B cell (primary cell): ENCODE measurements around the gene UBALD2. TPM values are rescaled to one million over a fixed set of nuclear protein-coding genes. Genes with fewer than 3 reads are reported as not detected.

Experiments used
- ATAC-seq: fragments of 200-7000 bp; cut with Tn5 transposase; one replicate; pipeline ENCODE4 v1.10.0; 2021; ENCODE audit warnings: low read depth, mild to moderate bottlenecking, moderate number of reproducible peaks, moderate library complexity
- CTCF ChIA-PET: fragments of 350-600 bp; sonication (Branson Sonifier 250); formaldehyde crosslinking; loops from one replicate; lab custom pipeline; 2021; ENCODE audit warnings: antibody characterized with exemption, inconsistent platforms; lab: Charles Lee
- POLR2A ChIA-PET: fragments of 350-600 bp; sonication (Branson Sonifier 250); formaldehyde crosslinking; loops from one replicate; lab custom pipeline; 2021; ENCODE audit warnings: antibody characterized with exemption; lab: Charles Lee
- DNase-seq: peaks from one replicate; pipeline ENCODE4 v3.0.0; 2013
- H2AFZ ChIP-seq: 2 replicates; pipeline ENCODE4 v1.6.1; 2012; ENCODE audit warnings: mild to moderate bottlenecking, low read depth, low read length; ENCODE audit not compliant: insufficient read depth, poor library complexity, severe bottlenecking
- H3K27ac ChIP-seq, 2 donors: 1 replicate in 1 of 2; 2 replicates in 1 of 2; pipeline ENCODE4 v1.5.1; 2012 to 2013; ENCODE audit warnings: low read length in 2 of 2, mild to moderate bottlenecking in 2 of 2, moderate library complexity in 1 of 2
- H3K27me3 ChIP-seq, 4 experiments: fragments of 200-600 bp in 1 of 4; sonication (generic) in 1 of 4; replicated peaks in 1 of 4; 1 replicate in 2 of 4; 2 replicates in 2 of 4; pipeline versions ENCODE4 v1.6.1 to v1.7.0; 2013 to 2016; ENCODE audit warnings: low read length in 3 of 4, mild to moderate bottlenecking in 2 of 4, mixed read lengths in 1 of 4, moderate library complexity in 1 of 4; ENCODE audit not compliant: insufficient read depth in 4 of 4, control insufficient read depth in 3 of 4; ENCODE audit errors: control extremely low read depth in 1 of 4
- H3K36me3 ChIP-seq, 2 experiments: replicated peaks in 1 of 2; 1 replicate in 1 of 2; 2 replicates in 1 of 2; pipeline versions ENCODE4 v1.6.1 to v1.7.1; 2013; ENCODE audit warnings: low read length in 1 of 2; ENCODE audit not compliant: insufficient read depth in 2 of 2, control insufficient read depth in 1 of 2; ENCODE audit errors: control extremely low read depth in 1 of 2, extremely low read depth in 1 of 2
- H3K4me1 ChIP-seq, 2 donors: fragments of 200-600 bp in 1 of 2; sonication (generic) in 1 of 2; 1 replicate in 1 of 2; 2 replicates in 1 of 2; pipeline versions ENCODE4 v1.5.1 to v1.6.1; 2013 to 2017; ENCODE audit warnings: low read length in 2 of 2; ENCODE audit not compliant: control insufficient read depth in 2 of 2, insufficient read depth in 2 of 2
- H3K4me2 ChIP-seq: replicated peaks from 2 replicates; pipeline ENCODE3; 2012; ENCODE audit warnings: mild to moderate bottlenecking, low read depth, low read length; ENCODE audit not compliant: poor library complexity, severe bottlenecking
- H3K4me3 ChIP-seq, 5 experiments: fragments of 200-600 bp in 1 of 5; sonication (generic) in 1 of 5; 1 replicate in 3 of 5; 2 replicates in 2 of 5; pipeline versions ENCODE4 v1.5.1 to v1.7.0; 2011 to 2016; ENCODE audit warnings: low read length in 4 of 5, mild to moderate bottlenecking in 4 of 5, low read depth in 2 of 5, control low read depth in 1 of 5, moderate library complexity in 1 of 5; ENCODE audit not compliant: insufficient read depth in 1 of 5; ENCODE audit errors: control extremely low read depth in 1 of 5, extremely low read depth in 1 of 5
- H3K79me2 ChIP-seq: fragments of 200-600 bp; sonication (generic); one replicate; pipeline ENCODE4 v1.6.0; 2016; ENCODE audit warnings: low read length; ENCODE audit not compliant: control insufficient read depth, insufficient read depth
- H3K9ac ChIP-seq: fragments of 200-600 bp; sonication (generic); 2 replicates; pipeline ENCODE4 v1.6.1; 2017; ENCODE audit warnings: mild to moderate bottlenecking, low read length, moderate library complexity
- H3K9me3 ChIP-seq, 3 donors: one replicate each; pipeline versions ENCODE4 v1.6.1 to v1.7.1; 2013; ENCODE audit warnings: low read length in 2 of 3; ENCODE audit not compliant: control insufficient read depth in 2 of 3, insufficient read depth in 1 of 3; ENCODE audit errors: control extremely low read depth in 1 of 3
- H4K20me1 ChIP-seq: 2 replicates; pipeline ENCODE4 v1.6.0; 2012; ENCODE audit warnings: mild to moderate bottlenecking, low read length; ENCODE audit not compliant: insufficient read depth, control insufficient read depth, poor library complexity, severe bottlenecking
- H3K27ac Mint-ChIP-seq: one replicate; pipeline ENCODE4 v1.8.0; 2021; ENCODE audit warnings: mixed read lengths
- H3K27me3 Mint-ChIP-seq: one replicate; pipeline ENCODE4 v1.8.0; 2021; ENCODE audit warnings: mixed read lengths
- H3K4me1 Mint-ChIP-seq: one replicate; pipeline ENCODE4 v1.8.0; 2021; ENCODE audit warnings: mixed read lengths
- H3K4me3 Mint-ChIP-seq: one replicate; pipeline ENCODE4 v1.8.0; 2021; ENCODE audit warnings: mixed read lengths
- H3K9me3 Mint-ChIP-seq: one replicate; pipeline ENCODE4 v1.8.0; 2022; ENCODE audit warnings: mixed read lengths; ENCODE audit not compliant: insufficient read depth
- CTCF ChIP-seq: fragments of 200-600 bp; IDR thresholded peaks from one replicate; pipeline ENCODE4 v1.8.0; 2022; ENCODE audit warnings: antibody characterized with exemption, mild to moderate bottlenecking
- EZH2 ChIP-seq: IDR thresholded peaks from 2 replicates; pipeline ENCODE4 v1.6.1; 2012; ENCODE audit warnings: borderline replicate concordance, low read depth, mild to moderate bottlenecking, moderate library complexity, low read length; ENCODE audit not compliant: insufficient read depth, poor library complexity, severe bottlenecking
- WGBS: methylation state at CpG from one replicate; pipeline ENCODE4 v1.1.5; 2013; ENCODE audit warnings: missing lambda C conversion rate; ENCODE audit not compliant: insufficient coverage; 5-methylcytosine and 5-hydroxymethylcytosine counted together
- intact Hi-C: fragments of 100-400 bp; cut with micrococcal nuclease; formaldehyde crosslinking; loops from one replicate; pipeline ENCODE4 v1.10.0; 2022
- polyA minus RNA-seq: library from RNA; depleted of rRNA, polyadenylated mRNA; stranded (reverse); fragments of >200 nt; gene quantifications from 2 replicates; pipeline ENCODE4 v1.2.3, GENCODE V29; 2012
- polyA plus RNA-seq: library from polyadenylated mRNA; depleted of rRNA; stranded (reverse); fragments of >200 nt; gene quantifications from 2 replicates; pipeline ENCODE4 v1.2.3, GENCODE V29; 2012
- total RNA-seq, 2 donors: library from RNA; stranded (reverse); fragments of 120-200 nt in 1 of 2; gene quantifications; 1 replicate in 1 of 2; 2 replicates in 1 of 2; pipeline versions ENCODE4 v1.2.3 to v1.2.4, GENCODE V29; 2013 to 2022

Gene UBALD2
- total RNA-seq (78.9 and 84.8 TPM in 2 replicates), polyA plus RNA-seq (155 and 252 TPM in 2 replicates), polyA minus RNA-seq (99.2 and 235 TPM in 2 replicates)
- total RNA-seq (2013), result 35.0 TPM

DNA sequence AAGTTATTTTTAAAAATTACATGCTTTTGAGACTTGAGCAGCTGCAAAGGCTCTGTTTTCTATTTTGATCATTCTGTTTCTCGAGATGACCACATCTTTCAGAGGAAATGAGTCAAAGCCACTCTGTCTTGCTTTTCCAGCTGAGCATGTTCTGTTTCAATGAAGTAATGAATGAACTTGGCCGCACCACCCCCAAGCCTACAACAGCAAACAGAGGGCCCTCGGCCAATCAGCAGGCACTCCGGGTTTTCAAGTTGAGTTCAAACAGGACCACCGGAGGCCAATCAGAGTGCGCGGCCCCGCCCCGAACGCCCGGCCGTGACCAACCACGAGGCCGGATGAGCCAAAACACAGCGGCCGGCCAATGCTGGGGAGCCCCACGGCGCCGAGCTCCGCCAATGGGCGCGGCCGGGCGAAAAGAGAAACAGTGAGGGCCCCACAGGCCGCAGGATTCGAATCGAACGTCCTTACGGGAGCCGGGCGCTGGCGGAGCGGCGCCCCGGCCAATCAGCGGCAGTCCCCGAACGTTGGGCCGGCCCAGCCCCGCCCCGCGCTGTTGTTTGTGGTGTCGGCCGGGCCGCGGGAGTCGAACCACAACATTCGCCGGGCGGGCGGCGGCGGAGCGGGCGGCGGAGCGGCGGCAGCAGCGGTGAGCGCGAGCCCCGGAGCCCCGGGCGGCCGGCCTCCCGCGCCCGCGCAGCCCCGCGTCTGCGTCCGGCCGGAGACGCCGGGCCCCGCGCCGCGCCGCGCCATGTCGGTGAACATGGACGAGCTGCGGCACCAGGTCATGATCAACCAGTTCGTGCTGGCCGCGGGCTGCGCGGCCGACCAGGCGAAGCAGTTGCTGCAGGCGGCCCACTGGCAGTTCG is at the start of gene UBALD2:
TSS of gene UBALD2 (plus strand) at position 594 of the 869 bp plus-strand sequence. CDS start at position 752, 158 bp downstream.
- no peaks in the 10 kb centered on the region for H3K9me3 ChIP-seq
- intact Hi-C loops, result loop anchor here (1.0 to 10.0 kb wide), 7 partner anchors 7 to 1182 kb away; partner anchors contain the start of genes MRPL38, RNF157 and SUMO2
- TF ChIP-seq CTCF (no peak), EZH2 (peak; percentile 93)
- Mint-ChIP-seq H3K4me3 (peak within 1 kb of the TSS; percentile 94), H3K27me3 (no peaks in the 10 kb centered on the region), H3K4me1 (peaks cover 74% of the 10 kb centered on the region), H3K9me3 (no peaks in the 10 kb centered on the region), H3K27ac (peak within 1 kb of the TSS; percentile 96)
- no peaks in the 10 kb centered on the region for H3K27me3 ChIP-seq
- DNase-seq (peak; percentile 99), ATAC-seq (peak; percentile 80)
- ChIA-PET CTCF (interaction anchor here (0.8 to 8.2 kb wide), 12 partner anchors 8 to 251 kb away, joined by 3 to 66 read pairs (median 4); no protein-coding TSS in a partner anchor), POLR2A (interaction anchor here (0.6 to 3.3 kb wide), 8 partner anchors 9 to 676 kb away, joined by 3 to 44 read pairs (median 4); no protein-coding TSS in a partner anchor)
- peaks cover 82 to 87% of the 10 kb centered on the region in 2 donors for H3K4me1 ChIP-seq
- peak within 1 kb of the TSS; percentile 61 to 91 (median 88) for H3K4me3 ChIP-seq
- H4K20me1 ChIP-seq, result peaks cover 14% of the 10 kb centered on the region
- peaks cover 2 to 15% of the 10 kb centered on the region in 2 experiments for H3K36me3 ChIP-seq
- peaks cover 44% of the 10 kb centered on the region for H3K79me2 ChIP-seq
- H3K27ac ChIP-seq, result peak within 1 kb of the TSS; percentile 77 to 94
- under 1% methylated on average over 94 of the region's 94 CpGs for WGBS
- H2AFZ ChIP-seq, result no peak within 1 kb of the TSS
- peak within 1 kb of the TSS; percentile 92 for H3K4me2 ChIP-seq
- H3K9ac ChIP-seq, result peak within 1 kb of the TSS; percentile 90
